Measurements from ENCODE around the gene FIZ1.

Gene FIZ1

DNA sequence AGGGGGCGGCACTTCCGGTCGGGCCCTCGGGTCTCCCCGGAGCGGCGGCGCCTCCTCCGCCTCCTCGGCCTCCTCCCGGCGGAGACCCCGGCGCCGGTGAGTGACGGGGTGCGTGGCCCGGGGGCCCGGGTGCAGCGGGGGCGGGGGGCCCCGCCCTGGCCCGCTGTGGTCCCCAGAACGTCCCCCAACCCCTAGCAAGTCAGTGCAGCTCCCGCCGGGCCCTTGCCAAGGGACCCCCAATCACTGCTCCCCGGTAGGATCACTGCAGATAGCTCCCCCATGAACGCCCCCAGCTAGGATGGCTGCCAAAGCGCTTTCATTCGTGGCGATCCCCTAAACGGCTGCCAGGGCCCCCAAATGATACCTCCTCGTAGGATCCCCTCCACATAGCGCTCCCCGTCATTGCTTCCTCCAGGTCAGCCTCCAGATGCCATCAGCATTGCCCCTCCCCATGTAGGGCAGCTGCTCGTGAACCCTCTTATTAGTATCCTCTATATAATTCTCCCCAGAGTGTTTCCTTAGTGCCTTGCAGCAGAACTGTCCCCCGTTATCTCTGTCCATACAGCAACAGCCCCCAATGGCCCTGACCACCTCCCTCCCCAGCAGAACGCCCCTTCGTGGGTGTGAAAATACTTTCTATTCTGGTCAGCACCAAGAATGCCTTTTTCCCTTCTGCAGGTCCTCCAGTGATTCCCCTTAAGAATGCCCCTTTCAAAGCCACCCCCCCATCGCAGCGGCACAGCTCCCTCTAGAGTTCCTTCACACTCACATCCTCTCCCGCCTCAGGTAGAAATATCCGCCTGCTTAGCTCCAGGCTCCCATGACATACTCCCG lies 6.5 kb upstream of the FIZ1 start, which contains the start of gene ZNF865 (continued):
- TF ChIP-seq, protein P1, sequence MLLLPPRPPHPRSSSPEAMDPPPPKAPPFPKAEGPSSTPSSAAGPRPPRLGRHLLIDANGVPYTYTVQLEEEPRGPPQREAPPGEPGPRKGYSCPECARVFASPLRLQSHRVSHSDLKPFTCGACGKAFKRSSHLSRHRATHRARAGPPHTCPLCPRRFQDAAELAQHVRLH (tag by site-specific recombination; IDR thresholded peaks at IDR 0.05), result no peak
- TF ChIP-seq ZBTB8A (tag by site-specific recombination; IDR thresholded peaks at IDR 0.05), result 0 out of 2 replicates have a peak, but pooled peaks have one; percentile 18
- no peak for TF ChIP-seq ZNF10 (tag by site-specific recombination; IDR thresholded peaks at IDR 0.05)
- TF ChIP-seq, protein P2, sequence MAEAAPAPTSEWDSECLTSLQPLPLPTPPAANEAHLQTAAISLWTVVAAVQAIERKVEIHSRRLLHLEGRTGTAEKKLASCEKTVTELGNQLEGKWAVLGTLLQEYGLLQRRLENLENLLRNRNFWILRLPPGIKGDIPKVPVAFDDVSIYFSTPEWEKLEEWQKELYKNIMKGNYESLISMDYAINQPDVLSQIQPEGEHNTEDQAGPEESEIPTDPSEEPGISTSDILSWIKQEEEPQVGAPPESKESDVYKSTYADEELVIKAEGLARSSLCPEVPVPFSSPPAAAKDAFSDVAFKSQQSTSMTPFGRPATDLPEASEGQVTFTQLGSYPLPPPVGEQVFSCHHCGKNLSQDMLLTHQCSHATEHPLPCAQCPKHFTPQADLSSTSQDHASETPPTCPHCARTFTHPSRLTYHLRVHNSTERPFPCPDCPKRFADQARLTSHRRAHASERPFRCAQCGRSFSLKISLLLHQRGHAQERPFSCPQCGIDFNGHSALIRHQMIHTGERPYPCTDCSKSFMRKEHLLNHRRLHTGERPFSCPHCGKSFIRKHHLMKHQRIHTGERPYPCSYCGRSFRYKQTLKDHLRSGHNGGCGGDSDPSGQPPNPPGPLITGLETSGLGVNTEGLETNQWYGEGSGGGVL (tag by site-specific recombination; IDR thresholded peaks at IDR 0.05), result peak; percentile 80
- TF ChIP-seq SP2 (tag by site-specific recombination; IDR thresholded peaks at IDR 0.05), result peak; percentile 51
- TF ChIP-seq, protein P3, sequence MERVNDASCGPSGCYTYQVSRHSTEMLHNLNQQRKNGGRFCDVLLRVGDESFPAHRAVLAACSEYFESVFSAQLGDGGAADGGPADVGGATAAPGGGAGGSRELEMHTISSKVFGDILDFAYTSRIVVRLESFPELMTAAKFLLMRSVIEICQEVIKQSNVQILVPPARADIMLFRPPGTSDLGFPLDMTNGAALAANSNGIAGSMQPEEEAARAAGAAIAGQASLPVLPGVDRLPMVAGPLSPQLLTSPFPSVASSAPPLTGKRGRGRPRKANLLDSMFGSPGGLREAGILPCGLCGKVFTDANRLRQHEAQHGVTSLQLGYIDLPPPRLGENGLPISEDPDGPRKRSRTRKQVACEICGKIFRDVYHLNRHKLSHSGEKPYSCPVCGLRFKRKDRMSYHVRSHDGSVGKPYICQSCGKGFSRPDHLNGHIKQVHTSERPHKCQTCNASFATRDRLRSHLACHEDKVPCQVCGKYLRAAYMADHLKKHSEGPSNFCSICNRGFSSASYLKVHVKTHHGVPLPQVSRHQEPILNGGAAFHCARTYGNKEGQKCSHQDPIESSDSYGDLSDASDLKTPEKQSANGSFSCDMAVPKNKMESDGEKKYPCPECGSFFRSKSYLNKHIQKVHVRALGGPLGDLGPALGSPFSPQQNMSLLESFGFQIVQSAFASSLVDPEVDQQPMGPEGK (tag by site-specific recombination; IDR thresholded peaks at IDR 0.05), result peak; percentile 93
- TF ChIP-seq, protein P4, sequence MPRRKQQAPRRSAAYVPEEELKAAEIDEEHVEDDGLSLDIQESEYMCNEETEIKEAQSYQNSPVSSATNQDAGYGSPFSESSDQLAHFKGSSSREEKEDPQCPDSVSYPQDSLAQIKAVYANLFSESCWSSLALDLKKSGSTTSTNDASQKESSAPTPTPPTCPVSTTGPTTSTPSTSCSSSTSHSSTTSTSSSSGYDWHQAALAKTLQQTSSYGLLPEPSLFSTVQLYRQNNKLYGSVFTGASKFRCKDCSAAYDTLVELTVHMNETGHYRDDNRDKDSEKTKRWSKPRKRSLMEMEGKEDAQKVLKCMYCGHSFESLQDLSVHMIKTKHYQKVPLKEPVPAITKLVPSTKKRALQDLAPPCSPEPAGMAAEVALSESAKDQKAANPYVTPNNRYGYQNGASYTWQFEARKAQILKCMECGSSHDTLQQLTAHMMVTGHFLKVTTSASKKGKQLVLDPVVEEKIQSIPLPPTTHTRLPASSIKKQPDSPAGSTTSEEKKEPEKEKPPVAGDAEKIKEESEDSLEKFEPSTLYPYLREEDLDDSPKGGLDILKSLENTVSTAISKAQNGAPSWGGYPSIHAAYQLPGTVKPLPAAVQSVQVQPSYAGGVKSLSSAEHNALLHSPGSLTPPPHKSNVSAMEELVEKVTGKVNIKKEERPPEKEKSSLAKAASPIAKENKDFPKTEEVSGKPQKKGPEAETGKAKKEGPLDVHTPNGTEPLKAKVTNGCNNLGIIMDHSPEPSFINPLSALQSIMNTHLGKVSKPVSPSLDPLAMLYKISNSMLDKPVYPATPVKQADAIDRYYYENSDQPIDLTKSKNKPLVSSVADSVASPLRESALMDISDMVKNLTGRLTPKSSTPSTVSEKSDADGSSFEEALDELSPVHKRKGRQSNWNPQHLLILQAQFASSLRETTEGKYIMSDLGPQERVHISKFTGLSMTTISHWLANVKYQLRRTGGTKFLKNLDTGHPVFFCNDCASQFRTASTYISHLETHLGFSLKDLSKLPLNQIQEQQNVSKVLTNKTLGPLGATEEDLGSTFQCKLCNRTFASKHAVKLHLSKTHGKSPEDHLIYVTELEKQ (tag by site-specific recombination; IDR thresholded peaks at IDR 0.05; ENCODE audit: borderline replicate concordance), result no peak
- 0 out of 2 replicates have a peak, but pooled peaks have one; percentile 8 for TF ChIP-seq ZNF623 (tag by site-specific recombination; IDR thresholded peaks at IDR 0.05)
- TF ChIP-seq ZNF544 (tag by site-specific recombination; IDR thresholded peaks at IDR 0.05), result no peak
- no peak for TF ChIP-seq ZNF302 (tag by site-specific recombination; IDR thresholded peaks at IDR 0.05; ENCODE audit: low read depth)
- TF ChIP-seq ZNF335 (tag by site-specific recombination; conservative IDR thresholded peaks at IDR 0.05), result no peak
- no peak for TF ChIP-seq ZNF626 (tag by site-specific recombination; IDR thresholded peaks at IDR 0.05)
- TF ChIP-seq, protein P5, sequence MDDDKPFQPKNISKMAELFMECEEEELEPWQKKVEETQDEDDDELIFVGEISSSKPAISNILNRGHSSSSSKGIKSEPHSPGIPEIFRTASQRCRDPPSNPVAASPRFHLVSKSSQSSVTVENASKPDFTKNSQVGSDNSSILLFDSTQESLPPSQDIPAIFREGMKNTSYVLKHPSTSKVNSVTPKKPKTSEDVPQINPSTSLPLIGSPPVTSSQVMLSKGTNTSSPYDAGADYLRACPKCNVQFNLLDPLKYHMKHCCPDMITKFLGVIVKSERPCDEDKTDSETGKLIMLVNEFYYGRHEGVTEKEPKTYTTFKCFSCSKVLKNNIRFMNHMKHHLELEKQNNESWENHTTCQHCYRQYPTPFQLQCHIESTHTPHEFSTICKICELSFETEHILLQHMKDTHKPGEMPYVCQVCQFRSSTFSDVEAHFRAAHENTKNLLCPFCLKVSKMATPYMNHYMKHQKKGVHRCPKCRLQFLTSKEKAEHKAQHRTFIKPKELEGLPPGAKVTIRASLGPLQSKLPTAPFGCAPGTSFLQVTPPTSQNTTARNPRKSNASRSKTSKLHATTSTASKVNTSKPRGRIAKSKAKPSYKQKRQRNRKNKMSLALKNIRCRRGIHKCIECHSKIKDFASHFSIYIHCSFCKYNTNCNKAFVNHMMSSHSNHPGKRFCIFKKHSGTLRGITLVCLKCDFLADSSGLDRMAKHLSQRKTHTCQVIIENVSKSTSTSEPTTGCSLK (tag by site-specific recombination; IDR thresholded peaks at IDR 0.05), result no peak
- no peak for TF ChIP-seq ZNF777 (tag by site-specific recombination; IDR thresholded peaks at IDR 0.05; ENCODE audit: borderline replicate concordance)
- no peak for TF ChIP-seq OSR2 (tag by site-specific recombination; IDR thresholded peaks at IDR 0.05)
- no peak for TF ChIP-seq ZNF416 (tag by site-specific recombination; IDR thresholded peaks at IDR 0.05)
- TF ChIP-seq, protein P6, sequence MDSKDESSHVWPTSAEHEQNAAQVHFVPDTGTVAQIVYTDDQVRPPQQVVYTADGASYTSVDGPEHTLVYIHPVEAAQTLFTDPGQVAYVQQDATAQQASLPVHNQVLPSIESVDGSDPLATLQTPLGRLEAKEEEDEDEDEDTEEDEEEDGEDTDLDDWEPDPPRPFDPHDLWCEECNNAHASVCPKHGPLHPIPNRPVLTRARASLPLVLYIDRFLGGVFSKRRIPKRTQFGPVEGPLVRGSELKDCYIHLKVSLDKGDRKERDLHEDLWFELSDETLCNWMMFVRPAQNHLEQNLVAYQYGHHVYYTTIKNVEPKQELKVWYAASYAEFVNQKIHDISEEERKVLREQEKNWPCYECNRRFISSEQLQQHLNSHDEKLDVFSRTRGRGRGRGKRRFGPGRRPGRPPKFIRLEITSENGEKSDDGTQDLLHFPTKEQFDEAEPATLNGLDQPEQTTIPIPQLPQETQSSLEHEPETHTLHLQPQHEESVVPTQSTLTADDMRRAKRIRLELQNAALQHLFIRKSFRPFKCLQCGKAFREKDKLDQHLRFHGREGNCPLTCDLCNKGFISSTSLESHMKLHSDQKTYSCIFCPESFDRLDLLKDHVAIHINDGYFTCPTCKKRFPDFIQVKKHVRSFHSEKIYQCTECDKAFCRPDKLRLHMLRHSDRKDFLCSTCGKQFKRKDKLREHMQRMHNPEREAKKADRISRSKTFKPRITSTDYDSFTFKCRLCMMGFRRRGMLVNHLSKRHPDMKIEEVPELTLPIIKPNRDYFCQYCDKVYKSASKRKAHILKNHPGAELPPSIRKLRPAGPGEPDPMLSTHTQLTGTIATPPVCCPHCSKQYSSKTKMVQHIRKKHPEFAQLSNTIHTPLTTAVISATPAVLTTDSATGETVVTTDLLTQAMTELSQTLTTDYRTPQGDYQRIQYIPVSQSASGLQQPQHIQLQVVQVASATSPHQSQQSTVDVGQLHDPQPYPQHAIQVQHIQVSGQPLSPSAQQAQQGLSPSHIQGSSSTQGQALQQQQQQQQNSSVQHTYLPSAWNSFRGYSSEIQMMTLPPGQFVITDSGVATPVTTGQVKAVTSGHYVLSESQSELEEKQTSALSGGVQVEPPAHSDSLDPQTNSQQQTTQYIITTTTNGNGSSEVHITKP (tag by site-specific recombination; IDR thresholded peaks at IDR 0.05), result peak; percentile 57; the same call in 1 of the 2 replicates
- TF ChIP-seq ZNF112 (tag by site-specific recombination; IDR thresholded peaks at IDR 0.05), result no peak
- no peak for TF ChIP-seq ZNF555 (tag by site-specific recombination; conservative IDR thresholded peaks at IDR 0.05)
- TF ChIP-seq ZNF549 (tag by site-specific recombination; IDR thresholded peaks at IDR 0.05), result no peak
- TF ChIP-seq, protein P7, sequence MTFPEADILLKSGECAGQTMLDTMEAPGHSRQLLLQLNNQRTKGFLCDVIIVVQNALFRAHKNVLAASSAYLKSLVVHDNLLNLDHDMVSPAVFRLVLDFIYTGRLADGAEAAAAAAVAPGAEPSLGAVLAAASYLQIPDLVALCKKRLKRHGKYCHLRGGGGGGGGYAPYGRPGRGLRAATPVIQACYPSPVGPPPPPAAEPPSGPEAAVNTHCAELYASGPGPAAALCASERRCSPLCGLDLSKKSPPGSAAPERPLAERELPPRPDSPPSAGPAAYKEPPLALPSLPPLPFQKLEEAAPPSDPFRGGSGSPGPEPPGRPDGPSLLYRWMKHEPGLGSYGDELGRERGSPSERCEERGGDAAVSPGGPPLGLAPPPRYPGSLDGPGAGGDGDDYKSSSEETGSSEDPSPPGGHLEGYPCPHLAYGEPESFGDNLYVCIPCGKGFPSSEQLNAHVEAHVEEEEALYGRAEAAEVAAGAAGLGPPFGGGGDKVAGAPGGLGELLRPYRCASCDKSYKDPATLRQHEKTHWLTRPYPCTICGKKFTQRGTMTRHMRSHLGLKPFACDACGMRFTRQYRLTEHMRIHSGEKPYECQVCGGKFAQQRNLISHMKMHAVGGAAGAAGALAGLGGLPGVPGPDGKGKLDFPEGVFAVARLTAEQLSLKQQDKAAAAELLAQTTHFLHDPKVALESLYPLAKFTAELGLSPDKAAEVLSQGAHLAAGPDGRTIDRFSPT (tag by site-specific recombination; IDR thresholded peaks at IDR 0.05), result peak; percentile 64; the same call in 1 of the 2 replicates
- TF ChIP-seq ZBTB17 (tag by site-specific recombination; IDR thresholded peaks at IDR 0.05), result peak; percentile 75

Data from HEK293 (cell line).